GM21723 (cell line): Measurements from ENCODE around the gene SMARCD1.

Experiments used
- ATAC-seq: cut with Tn5 transposase; IDR thresholded peaks from one replicate; pipeline ENCODE4 v1.9.1; 2021; ENCODE audit warnings: mild to moderate bottlenecking, moderate library complexity; ENCODE audit not compliant: unreplicated experiment

The SMARCD1 gene

DNA sequence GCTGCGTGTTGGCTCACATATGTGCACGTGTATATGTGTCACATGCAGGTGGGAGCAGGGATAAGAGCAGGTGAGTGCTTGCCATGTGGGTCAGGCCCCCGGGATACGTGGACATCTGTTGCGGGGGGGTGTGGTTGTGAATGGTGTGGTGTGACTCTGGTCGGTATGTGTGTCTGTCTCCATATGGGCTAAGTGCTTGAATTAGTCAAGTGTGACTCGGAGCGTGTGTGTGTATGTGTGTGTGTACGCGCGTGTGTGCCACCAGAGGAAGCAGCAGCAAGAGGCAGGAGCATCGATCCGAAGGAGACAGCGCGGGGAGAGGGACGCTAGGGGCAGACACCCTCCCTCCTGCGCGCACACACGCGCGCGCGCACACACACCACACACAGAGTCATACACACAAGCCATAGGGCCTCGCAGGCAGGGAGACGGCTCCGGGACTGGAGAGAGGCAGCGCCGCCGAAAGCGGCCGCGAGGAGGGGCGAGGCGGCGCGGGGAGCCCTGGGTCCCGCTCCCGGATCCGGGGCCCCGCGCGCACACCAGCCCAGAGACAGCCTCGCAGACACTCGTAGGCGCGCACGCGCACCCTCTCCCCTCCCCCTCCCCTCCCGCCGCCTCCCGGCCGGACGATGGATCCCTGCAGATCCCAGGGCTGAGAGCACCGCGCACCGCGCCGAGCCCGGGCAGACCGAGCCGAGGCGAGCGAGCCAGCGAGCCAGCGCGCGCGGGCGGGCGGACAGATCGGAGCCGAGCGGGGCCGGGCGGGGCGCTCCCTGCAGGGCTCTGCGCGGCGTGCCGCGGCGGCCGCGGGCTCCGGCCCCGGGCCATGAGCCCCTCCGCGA is 27.9 kb upstream of the SMARCD1 start, which contains the start of gene ASIC1:
Gene ASIC1 (plus strand): TSS at position 597 of the 842 bp plus-strand sequence. CDS start 1,171 bp downstream, outside the sequence.
- no peak for ATAC-seq

DNA sequence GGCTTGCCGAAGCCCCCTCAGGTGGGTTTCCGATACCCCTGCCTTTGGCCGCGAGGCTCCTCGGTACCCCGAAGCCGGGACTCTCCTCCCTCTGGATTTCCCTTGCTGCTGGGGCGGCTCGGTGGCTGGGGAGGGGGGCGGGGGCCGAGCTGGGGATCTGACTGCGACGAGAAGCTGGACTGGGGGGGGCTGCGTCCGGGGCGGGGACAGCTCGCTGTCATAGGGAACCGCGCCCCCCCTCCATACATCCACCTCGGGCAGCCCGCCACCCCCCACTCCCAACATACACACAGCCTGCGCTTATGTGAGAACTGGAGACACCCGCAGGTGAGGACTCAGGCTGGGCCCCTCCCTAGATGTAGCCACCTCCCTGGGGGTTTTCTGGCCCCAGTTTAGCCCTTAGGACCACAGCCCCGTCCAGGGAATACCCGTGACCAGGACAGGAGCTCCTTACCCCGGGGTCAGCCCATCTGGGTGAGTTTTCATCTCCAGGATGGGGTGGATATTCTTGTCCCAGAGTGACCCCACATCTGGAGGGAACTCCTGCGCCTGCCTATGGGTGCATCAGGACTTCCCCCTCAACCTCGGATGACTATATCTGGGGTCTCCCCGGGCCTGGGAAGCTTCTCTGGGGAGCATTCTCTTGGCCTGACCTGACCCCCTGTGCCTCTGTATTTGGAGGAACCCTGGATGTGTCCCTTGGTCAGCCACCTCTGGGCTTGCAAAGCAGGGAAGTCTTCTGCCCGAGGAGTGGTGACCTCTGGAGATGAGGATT is 27.1 kb upstream of the SMARCD1 start:
- no peak for ATAC-seq

DNA sequence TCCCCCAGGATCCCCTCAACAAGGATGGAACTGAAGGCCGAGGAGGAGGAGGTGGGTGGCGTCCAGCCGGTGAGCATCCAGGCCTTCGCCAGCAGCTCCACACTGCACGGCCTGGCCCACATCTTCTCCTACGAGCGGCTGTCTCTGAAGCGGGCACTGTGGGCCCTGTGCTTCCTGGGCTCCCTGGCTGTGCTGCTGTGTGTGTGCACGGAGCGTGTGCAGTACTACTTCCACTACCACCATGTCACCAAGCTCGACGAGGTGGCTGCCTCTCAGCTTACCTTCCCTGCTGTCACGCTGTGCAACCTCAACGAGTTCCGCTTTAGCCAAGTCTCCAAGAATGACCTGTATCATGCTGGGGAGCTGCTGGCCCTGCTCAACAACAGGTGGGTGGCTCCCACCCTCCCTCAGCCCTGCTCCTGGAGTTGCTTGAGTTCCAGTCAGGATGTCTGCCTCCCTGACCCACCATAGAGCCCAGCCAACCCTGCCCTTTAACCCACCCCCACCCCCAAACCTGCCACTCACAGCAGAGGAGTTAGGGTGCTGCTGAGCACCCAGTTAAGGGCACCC is 26.3 kb upstream of the SMARCD1 start:
- no peak for ATAC-seq

DNA sequence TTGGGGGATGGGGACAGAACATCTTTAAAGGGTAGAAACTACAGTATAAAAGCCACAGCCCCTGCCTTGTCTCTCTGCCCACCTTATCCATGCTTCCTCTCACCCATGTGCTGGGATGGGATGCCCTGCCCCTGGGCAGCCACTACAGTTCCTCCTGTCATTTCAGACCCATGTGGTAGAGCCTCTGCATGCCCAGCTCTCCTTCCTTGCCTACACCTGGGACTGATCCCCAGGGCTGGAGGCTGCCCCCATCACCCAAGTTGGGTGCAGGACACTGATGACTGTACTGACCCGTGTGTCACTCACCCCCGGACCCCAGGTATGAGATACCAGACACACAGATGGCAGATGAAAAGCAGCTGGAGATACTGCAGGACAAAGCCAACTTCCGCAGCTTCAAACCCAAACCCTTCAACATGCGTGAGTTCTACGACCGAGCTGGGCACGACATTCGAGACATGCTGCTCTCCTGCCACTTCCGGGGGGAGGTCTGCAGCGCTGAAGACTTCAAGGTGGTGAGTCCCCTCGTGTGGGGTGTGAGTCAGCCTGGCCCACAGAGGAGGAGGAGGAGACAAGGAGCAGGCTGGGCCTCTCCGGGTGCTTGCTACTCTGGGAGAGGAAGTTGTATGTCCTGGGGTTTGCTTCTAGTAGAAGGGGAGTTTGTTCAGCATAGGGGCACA is 25.6 kb upstream of the SMARCD1 start:
- no peak for ATAC-seq

DNA sequence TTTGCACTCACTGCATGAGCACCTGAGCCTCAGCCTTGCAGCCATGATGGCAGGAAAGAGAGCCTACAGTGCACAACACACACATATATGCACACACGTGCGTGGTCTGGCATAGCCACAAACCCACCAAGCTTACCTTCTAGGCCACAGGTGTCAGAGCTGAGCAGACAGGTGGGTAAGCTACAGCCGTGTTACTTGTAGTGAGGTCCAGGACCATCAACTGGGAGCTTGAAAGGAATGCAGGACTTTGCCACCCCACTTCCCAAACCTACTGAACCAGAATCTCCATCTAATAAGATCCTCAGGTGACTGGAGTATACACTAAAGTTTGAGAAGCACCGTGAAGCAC is 25.0 kb upstream of the SMARCD1 start:
- ATAC-seq, result no peak

DNA sequence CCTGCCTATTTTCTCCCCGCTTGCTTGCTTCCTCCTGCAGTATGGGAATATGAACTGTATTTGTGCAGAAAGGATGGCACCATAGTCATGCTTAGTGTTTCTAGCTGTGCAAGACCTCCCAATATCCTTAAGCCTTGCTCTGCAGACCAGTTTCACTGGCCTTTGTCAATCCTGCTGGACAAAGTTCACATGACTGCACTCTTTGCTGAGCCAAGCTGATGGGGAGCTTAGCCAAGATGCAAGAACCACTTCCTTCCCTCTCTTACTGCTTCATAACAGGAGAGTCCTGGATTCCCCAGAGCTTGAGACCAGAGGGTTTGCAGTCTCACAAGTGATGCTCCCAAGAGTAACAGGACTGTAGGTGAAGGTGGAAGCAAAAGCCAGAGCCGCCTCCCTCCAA is 24.0 kb upstream of the SMARCD1 start:
- no peak for ATAC-seq

DNA sequence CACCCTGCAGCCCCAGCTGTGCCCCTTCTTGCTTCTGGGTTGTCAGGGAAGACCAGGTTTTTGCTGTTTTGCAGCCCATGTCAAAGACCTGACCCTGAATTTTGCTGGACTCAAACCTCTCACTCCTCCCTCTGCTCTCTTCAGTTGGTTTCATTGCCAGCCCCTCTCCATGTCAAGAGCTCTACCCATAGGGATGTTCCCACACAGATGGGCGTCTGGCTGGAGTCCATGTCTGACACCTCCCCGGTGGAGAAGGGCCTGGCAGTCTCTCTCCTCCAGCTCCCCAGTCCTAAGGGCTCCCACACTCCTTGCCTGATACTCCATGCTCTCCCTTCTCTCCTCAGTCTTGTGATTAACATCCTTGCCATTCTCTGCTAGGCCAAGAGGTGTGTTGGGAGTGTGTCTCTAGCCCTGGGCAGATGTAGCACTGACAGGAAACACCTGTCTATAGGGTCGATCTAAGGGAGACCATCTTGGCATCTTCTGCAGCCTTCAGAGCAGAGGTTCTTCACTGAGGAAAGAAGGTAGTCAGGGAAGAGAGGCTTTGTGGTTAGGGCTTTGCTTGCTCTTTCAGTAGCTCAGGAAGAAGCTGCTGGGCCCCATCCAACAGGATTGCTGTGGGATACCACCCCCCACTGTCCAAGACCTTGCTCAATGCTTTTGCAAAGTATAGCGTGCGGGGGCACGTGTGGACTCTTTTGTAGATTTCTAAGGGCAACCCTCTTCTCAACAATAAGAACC is 23.0 kb upstream of the SMARCD1 start:
- ATAC-seq, result no peak

DNA sequence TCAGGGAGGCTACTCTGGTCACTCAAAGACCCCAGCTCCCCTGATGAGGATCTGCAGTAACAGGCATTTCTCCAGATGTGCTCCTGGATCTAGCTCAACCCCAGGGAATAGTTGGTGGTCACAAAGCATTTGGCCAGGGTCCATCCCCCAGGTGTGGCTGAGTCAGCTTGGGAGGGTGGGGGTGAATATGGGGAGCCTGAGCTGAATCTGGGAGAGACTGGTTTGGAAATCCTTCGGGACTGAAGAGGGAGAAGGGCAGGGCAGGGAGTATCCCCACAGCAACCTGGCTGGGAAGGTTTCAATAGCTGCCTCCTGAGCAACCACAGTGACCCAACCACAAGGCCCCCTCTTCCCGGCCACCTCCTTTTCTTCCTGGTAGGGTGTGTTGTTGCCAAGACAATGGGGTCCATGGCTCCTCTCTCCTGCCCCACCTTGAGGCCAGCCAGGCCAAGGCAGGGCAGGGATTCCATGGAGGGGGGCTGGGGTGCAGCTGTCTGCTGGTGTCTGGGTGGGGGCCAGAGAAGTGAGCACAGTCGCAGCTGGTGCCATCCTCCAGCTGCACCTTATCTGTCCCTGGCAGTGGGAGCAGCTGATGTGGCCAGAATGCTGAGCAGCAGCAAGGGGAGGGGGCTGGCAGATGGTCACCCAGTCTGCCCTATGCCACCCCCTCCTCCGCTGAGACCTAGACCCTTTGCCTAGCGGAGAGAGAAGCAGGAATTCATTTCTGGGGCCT is 22.2 kb upstream of the SMARCD1 start:
- ATAC-seq, result no peak

DNA sequence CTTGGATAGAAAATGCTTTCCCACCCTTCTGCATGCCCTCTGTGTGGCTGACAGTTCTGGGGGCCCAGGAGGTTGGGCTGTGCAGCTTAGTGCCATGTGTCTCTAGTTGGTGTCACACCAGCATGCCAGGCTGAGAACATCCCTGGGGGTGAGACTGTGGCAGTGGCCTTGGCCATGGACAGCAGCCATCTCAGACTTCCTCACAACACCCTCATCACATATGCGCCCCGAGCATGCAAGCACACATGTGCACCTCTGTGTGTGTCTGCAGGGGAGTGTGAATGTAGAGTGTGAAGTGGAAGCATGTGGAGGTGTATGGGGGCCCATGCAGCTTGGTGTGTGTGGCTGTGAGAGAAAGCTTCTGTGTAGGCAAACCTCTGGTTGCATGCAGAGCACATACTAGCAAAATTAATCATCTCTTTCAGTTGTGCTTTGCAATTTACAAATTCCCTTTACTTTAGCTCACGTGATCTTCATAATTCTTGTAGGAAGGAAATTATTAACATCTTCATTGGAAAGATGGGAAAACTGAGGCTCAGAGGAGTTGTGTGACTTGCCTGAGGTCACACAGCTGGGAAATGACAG is 19.3 kb upstream of the SMARCD1 start:
- no peak for ATAC-seq

DNA sequence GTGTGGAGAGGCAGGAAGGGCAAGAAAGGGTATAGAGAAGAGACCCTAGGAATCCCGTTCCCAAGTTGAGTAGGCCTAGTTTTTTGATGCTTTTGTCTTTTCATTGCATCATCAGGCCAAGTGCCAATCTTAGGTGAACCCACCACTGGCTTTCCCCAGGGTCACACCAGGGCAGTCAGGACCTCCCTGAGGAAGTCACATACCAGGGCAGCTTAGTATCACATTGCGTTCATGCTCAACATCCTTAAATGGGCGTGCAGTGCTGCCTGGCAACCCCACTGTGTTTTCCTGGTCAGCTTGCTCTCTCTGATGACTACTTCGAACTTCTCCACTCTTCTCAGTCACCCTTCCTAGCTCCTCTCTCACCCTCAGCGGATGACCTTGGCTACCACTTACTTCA is 18.7 kb upstream of the SMARCD1 start:
- ATAC-seq, result no peak

DNA sequence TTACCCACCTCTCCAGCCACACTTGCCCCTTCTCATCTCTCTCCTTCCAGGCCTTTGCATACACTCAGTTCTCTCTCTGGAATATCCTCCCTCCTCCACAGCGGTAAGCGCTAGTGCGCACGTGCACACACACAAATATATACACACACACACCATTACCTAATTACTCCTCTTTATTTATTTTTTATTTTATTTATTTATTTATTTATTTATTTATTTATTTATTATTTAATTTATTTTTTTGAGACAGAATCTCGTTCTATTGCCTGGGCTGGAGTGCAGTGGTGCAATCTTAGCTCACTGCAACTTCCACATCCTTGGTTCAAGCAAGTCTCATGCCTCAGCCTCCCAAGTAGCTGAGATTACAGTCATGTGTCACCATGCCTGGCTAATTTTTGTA is 16.1 kb upstream of the SMARCD1 start:
- no peak for ATAC-seq

DNA sequence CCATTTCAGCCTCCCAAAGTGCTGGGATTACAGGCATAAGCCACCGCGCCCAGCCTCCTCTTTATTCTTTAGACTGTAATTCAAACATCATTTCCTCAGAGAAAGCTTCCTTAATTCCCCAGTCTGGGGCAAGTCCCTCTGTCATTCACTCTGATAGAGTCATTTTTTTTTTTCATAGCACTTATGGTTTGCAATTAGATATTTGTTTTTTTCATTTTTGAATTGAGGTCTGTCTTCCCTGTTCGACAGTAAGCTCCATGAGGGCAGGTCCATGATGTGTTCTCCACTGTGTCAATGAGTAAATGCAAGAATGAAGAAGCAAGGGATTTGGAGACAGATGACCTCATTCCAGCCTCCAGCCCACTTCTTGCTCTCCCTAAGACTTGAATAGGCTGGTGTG is 15.6 kb upstream of the SMARCD1 start:
- ATAC-seq, result no peak

DNA sequence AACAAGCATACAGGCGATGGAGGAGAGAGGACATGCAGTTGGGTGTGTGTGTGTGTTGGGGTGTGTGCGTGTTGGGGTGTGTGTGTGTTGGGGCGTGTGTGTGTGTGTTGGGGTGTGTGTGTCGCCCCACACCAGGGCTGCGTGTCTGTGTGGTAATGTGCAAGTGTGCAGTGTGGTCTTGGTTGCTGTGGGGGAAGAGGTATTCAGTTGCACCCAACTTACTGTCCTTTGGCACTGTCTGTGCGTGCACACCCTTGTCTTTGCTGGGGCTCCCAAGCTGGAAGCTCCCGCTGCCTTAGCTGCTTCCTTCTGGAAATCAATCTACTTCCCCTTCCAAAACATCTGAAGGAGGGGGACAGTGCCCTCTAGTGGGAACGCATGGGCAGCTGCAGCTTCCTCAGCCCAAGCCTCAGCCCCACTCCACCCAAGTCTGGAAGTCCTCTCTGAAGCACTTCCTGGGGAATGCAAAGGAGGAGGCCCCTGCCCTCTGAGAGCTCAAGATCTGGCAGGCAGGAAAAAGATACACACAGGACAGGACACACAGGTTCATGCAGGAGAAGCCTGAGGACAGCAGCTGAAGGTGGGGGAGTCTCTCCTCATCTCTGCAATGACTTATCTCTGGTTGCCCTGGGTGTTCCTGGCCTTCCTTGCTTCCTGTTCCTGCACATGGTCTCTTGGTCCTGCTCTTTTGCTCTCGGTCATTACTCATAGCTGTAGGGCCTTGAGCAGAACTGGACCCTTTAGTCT is 14.7 kb upstream of the SMARCD1 start:
- no peak for ATAC-seq

DNA sequence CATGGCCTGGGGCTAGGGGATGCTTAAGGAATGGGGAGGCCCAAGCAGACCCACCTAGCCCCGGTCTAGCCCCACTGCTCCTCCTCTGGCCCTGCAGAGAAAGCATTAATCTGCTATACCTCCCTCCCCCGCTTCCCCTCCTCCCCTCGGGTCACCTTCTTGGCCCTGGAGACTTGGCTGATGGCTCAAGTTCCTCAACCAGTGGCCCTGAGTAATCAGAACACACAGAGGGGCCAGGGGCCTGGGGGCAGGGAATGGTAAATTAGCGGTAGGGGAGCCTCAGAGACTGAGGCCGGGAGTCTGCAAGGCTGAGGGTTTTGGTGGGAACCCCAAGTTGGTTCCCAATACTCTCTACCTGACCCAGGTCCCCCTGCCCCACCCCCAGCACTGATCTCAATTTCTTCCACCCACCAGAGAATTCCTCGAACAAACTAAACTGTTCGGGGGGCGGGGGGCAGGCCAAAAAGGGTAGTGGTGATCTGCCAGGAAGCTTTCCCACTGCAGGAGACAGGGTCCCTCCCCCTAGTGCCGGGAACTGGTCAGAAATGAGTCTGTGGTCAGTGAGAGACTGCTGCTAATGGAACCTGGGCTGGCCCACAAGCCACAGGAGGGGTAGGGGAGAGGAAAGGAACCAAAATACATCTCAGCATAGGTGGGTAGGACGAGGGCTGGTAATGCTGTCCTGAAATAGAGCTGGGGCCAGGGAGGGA is 12.8 kb upstream of the SMARCD1 start:
- ATAC-seq, result no peak

DNA sequence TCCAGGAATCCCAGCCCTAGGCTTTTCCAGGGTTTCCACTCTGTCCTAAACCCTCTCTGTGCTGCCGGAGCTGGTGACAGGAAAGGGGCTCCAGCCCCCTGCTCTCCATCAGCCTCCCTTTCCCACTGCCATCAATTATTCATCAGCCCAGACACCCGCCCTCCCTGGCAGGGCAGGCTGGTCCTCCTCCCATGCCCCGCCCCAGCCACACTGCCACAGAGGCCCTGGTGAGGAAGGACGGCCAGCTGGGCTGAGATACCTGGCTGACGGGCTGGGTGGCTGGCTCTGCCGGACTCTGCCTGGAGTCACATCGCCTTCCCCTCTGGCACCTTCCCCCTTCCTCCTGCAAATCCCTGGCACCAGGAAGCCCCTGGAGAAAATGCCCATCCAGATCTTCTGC is 11.9 kb upstream of the SMARCD1 start:
- no peak for ATAC-seq

DNA sequence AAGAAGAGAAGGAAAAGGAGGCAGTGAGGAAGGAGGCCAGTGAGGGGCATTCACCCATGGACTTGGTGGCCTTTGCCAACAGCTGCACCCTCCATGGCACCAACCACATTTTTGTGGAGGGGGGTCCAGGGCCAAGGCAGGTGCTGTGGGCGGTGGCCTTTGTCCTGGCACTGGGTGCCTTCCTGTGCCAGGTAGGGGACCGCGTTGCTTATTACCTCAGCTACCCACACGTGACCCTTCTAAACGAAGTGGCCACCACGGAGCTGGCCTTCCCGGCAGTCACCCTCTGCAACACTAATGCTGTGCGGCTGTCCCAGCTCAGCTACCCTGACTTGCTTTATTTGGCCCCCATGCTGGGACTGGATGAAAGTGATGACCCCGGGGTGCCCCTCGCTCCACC is 11.4 kb upstream of the SMARCD1 start:
- ATAC-seq, result no peak

DNA sequence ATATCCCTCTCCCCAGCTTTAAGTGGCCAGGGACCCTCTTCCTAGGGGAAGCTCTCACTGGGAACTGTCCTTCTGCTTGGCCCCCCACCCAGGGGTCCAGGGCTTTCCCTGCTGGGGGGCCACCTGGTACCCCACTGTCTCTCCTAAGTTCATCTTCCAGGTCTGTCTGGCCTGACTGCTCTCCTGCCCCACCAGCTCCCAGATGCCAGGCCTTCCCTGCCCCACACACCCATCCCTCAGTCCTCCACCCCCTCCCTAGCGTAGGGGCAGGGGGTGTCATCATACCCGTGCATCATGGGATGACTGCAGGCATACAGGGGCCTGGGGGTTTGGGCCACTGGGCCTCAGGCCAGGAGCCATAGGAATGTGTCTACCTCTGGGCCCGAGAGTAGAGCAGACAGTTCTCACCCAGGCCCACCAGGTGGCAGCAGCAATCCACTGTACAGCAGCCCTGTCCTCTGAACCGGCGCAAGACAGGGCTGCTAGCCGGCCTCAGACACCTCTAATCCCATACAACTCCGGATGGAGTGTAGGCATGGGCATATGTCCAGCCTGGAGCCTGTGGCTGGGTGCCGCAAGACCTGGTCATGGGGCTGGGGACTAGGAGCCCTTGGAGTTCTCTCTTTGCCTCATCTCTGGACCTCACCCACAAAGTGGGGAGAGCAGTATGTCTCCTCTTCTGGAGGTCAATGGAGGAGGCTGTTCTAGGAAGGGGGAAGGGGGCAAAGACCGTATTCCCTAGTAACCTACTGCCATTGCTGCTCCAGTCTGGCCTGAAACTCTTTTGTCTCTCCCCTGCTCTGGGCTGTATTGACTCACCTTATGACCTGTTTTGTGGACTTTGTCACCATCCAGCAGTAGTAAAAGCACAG is 10.0 kb upstream of the SMARCD1 start:
- ATAC-seq, result peak; percentile 85
